IMR-90 (cell line): Measurements from ENCODE around the gene BCAS3.

Experiments used
- BHLHE40 ChIP-seq: fragments of 150-350 bp; IDR thresholded peaks from 2 replicates; pipeline ENCODE4 v1.6.1; 2016; ENCODE audit warnings: mild to moderate bottlenecking, low read depth, low read length
- CEBPB ChIP-seq: IDR thresholded peaks from 2 replicates; pipeline ENCODE4 v1.6.1; 2012; ENCODE audit warnings: low read depth, low read length, improper control_type of control experiment
- CHD1 ChIP-seq: IDR thresholded peaks from 2 replicates; pipeline ENCODE4 v1.6.1; 2012; ENCODE audit warnings: low read depth, low read length, improper control_type of control experiment
- CTCF ChIP-seq: conservative IDR thresholded peaks from 2 replicates; pipeline ENCODE4 v1.5.1; 2012; ENCODE audit warnings: mild to moderate bottlenecking, low read depth, low read length, improper control_type of control experiment
- FOS ChIP-seq: fragments of 150-350 bp; IDR thresholded peaks from 2 replicates; pipeline ENCODE4 v1.6.1; 2016; ENCODE audit warnings: low read depth, low read length
- MAFK ChIP-seq: IDR thresholded peaks from 2 replicates; pipeline ENCODE4 v1.6.1; 2012; ENCODE audit warnings: low read depth, low read length, improper control_type of control experiment
- MAZ ChIP-seq: IDR thresholded peaks from 2 replicates; pipeline ENCODE4 v1.6.1; 2012; ENCODE audit warnings: low read depth, mild to moderate bottlenecking, low read length, improper control_type of control experiment, moderate library complexity, borderline replicate concordance
- MXI1 ChIP-seq: IDR thresholded peaks from 2 replicates; pipeline ENCODE4 v1.6.1; 2012; ENCODE audit warnings: low read depth, mild to moderate bottlenecking, low read length, moderate library complexity, borderline replicate concordance
- NFE2L2 ChIP-seq: fragments of 150-350 bp; IDR thresholded peaks from 2 replicates; pipeline ENCODE4 v1.6.1; 2016; ENCODE audit warnings: low read depth, mild to moderate bottlenecking, low read length
- POLR2A ChIP-seq: IDR thresholded peaks from 2 replicates; pipeline ENCODE4 v1.6.1; 2012; ENCODE audit warnings: mild to moderate bottlenecking, low read depth, low read length
- RAD21 ChIP-seq: IDR thresholded peaks from 2 replicates; pipeline ENCODE4 v1.6.1; 2012; ENCODE audit warnings: low read length, improper control_type of control experiment
- RCOR1 ChIP-seq: IDR thresholded peaks from 2 replicates; pipeline ENCODE4 v1.6.1; 2012; ENCODE audit warnings: mild to moderate bottlenecking, low read length, improper control_type of control experiment; ENCODE audit not compliant: insufficient replicate concordance
- SMC3 ChIP-seq: fragments of 150-350 bp; IDR thresholded peaks from 2 replicates; pipeline ENCODE4 v1.6.1; 2016; ENCODE audit warnings: low read depth, mild to moderate bottlenecking, antibody characterized with exemption, low read length, moderate library complexity
- USF2 ChIP-seq: fragments of 150-350 bp; IDR thresholded peaks from 2 replicates; pipeline ENCODE4 v1.6.1; 2017; ENCODE audit warnings: mild to moderate bottlenecking, antibody characterized with exemption, low read length, low read depth

- TF ChIP-seq CTCF (no peak), NFE2L2 (no peak), MAZ (no peak), POLR2A (no peak), CHD1 (no peak), MXI1 (no peak), FOS (no peak), MAFK (no peak), USF2 (no peak), RAD21 (no peak), CEBPB (no peak), RCOR1 (no peak), BHLHE40 (no peak), SMC3 (no peak)
These were observed 509.4 kb downstream of the BCAS3 start for GRCh38 chr17:61187038-61187437.
